Loucy (cell line): ENCODE measurements around the gene LMBR1.

Experiments
- H2AFZ ChIP-seq: fragments of 200-600 bp; sonication (generic); 2 replicates; pipeline ENCODE4 v1.6.0; 2016; ENCODE audit warnings: antibody characterized with exemption, mild to moderate bottlenecking, low read length, moderate library complexity
- H3F3A ChIP-seq: fragments of 200-600 bp; 2 replicates; pipeline ENCODE4 v1.6.0; 2016; ENCODE audit warnings: antibody characterized with exemption, low read depth, mild to moderate bottlenecking
- H3K27me3 ChIP-seq: fragments of 200-600 bp; sonication (generic); 2 replicates; pipeline ENCODE4 v1.6.1; 2014; ENCODE audit warnings: low read length, mild to moderate bottlenecking; ENCODE audit not compliant: insufficient read depth, poor library complexity, severe bottlenecking
- H3K36me3 ChIP-seq: fragments of 200-600 bp; sonication (generic); 2 replicates; pipeline ENCODE4 v1.6.1; 2016; ENCODE audit warnings: low read length; ENCODE audit not compliant: insufficient read depth
- H3K4me1 ChIP-seq: fragments of 200-600 bp; sonication (generic); 2 replicates; pipeline ENCODE4 v1.5.1; 2014; ENCODE audit warnings: low read length, mild to moderate bottlenecking; ENCODE audit not compliant: insufficient read depth, poor library complexity, severe bottlenecking
- H3K4me2 ChIP-seq: fragments of 200-600 bp; sonication (generic); 2 replicates; pipeline ENCODE4 v1.6.0; 2014; ENCODE audit warnings: antibody characterized with exemption, low read length, low read depth, mild to moderate bottlenecking; ENCODE audit not compliant: poor library complexity, severe bottlenecking
- H3K4me3 ChIP-seq: fragments of 200-600 bp; sonication (generic); 2 replicates; pipeline ENCODE4 v1.5.1; 2014; ENCODE audit warnings: low read length, mild to moderate bottlenecking, mixed read lengths; ENCODE audit not compliant: poor library complexity, severe bottlenecking
- H3K79me2 ChIP-seq: fragments of 200-600 bp; sonication (generic); 2 replicates; pipeline ENCODE4 v1.6.1; 2014; ENCODE audit warnings: low read length; ENCODE audit not compliant: insufficient read depth
- H3K9ac ChIP-seq: fragments of 200-600 bp; sonication (generic); 2 replicates; pipeline ENCODE4 v1.6.0; 2014; ENCODE audit warnings: mild to moderate bottlenecking, low read depth, low read length, moderate library complexity; ENCODE audit not compliant: poor library complexity, severe bottlenecking
- H3K9me2 ChIP-seq: fragments of 200-600 bp; sonication (generic); replicated peaks from 2 replicates; pipeline ENCODE4 v1.6.1; 2016; ENCODE audit warnings: low read depth, low read length, mixed read lengths
- H3K9me3 ChIP-seq: fragments of 200-600 bp; sonication (generic); 2 replicates; pipeline ENCODE4 v1.6.1; 2014; ENCODE audit warnings: mild to moderate bottlenecking, antibody characterized with exemption, low read length, low read depth; ENCODE audit not compliant: insufficient read depth
- H4K20me1 ChIP-seq: fragments of 200-600 bp; sonication (generic); 2 replicates; pipeline ENCODE4 v1.6.0; 2014; ENCODE audit warnings: antibody characterized with exemption, low read length, mild to moderate bottlenecking; ENCODE audit not compliant: insufficient read depth, poor library complexity, severe bottlenecking
- CTCF ChIP-seq: fragments of 200-600 bp; sonication (generic); conservative IDR thresholded peaks from 2 replicates; pipeline ENCODE4 v1.5.1; 2014; ENCODE audit warnings: mild to moderate bottlenecking, antibody characterized with exemption, low read length
- EZH2phosphoT487 ChIP-seq: fragments of 200-600 bp; IDR thresholded peaks from 2 replicates; pipeline ENCODE4 v1.6.1; 2018; ENCODE audit warnings: antibody characterized with exemption, mild to moderate bottlenecking, moderate library complexity, borderline replicate concordance

Gene LMBR1

DNA sequence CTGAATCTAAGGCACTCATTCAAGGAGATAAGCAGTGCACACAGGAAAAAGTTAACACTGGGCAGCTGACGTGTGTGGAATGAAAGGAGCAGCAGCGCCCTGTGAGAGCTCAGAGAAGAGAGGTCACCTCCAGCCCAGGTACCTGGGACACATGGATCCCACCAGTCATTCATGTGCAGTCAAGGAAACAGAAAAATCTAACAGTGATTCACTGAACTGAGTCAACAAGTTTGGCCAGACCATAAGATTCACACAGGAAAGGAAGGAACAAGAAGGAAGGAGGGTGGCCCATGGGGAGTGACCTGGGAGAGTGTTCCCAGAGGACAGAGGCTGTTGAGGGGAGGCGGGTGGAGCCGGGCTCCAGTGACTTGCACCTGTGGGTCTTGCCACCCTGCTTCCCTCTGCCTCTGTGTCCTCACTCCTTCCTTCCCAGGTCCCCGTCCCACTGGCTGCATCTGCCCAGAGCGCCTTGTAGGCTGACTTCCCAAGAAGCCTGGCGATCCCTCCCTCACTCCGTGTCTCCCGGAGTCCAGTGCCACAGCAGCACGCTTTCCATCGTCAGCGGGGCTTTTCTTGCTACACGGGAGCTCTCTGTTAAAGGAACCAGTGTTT is 224.7 kb downstream of the LMBR1 start:
- no peak for TF ChIP-seq CTCF
- TF ChIP-seq EZH2phosphoT487, result no peak
- H4K20me1 ChIP-seq, result no peaks in the 10 kb centered on the region
- H3K9me2 ChIP-seq, result no peaks in the 10 kb centered on the region
- H3K4me2 ChIP-seq, result no peak overlapping the region
- H3K79me2 ChIP-seq, result no peaks in the 10 kb centered on the region
- H3K9me3 ChIP-seq, result no peaks in the 10 kb centered on the region
- H3K36me3 ChIP-seq, result no peaks in the 10 kb centered on the region
- no peak overlapping the region for H2AFZ ChIP-seq
- H3K4me1 ChIP-seq, result no peaks in the 10 kb centered on the region
- no peak overlapping the region for H3K9ac ChIP-seq
- H3K4me3 ChIP-seq, result no peak overlapping the region
- H3F3A ChIP-seq, result no peaks in the 10 kb centered on the region
- no peaks in the 10 kb centered on the region for H3K27me3 ChIP-seq

GRCh38 chr7:156667110-156667426 is 225.9 kb downstream of the LMBR1 start:
- TF ChIP-seq EZH2phosphoT487, result no peak
- TF ChIP-seq CTCF, result no peak
- H2AFZ ChIP-seq, result no peak overlapping the region
- no peaks in the 10 kb centered on the region for H3F3A ChIP-seq
- no peaks in the 10 kb centered on the region for H4K20me1 ChIP-seq
- no peaks in the 10 kb centered on the region for H3K9me2 ChIP-seq
- H3K9me3 ChIP-seq, result no peaks in the 10 kb centered on the region
- H3K27me3 ChIP-seq, result no peaks in the 10 kb centered on the region
- H3K4me2 ChIP-seq, result no peak overlapping the region
- no peaks in the 10 kb centered on the region for H3K36me3 ChIP-seq
- no peaks in the 10 kb centered on the region for H3K4me1 ChIP-seq
- no peak overlapping the region for H3K4me3 ChIP-seq
- H3K79me2 ChIP-seq, result no peaks in the 10 kb centered on the region
- no peak overlapping the region for H3K9ac ChIP-seq

GRCh38 chr7:156666368-156667109 is 226.4 kb downstream of the LMBR1 start:
- no peak overlapping the region for H3K9ac ChIP-seq
- H3K9me3 ChIP-seq, result no peaks in the 10 kb centered on the region
- H3K4me3 ChIP-seq, result no peak overlapping the region
- no peak overlapping the region for H2AFZ ChIP-seq
- H3K4me2 ChIP-seq, result no peak overlapping the region
- no peaks in the 10 kb centered on the region for H3K36me3 ChIP-seq
- H4K20me1 ChIP-seq, result no peaks in the 10 kb centered on the region
- no peaks in the 10 kb centered on the region for H3K4me1 ChIP-seq
- H3K79me2 ChIP-seq, result no peaks in the 10 kb centered on the region
- H3K27me3 ChIP-seq, result no peaks in the 10 kb centered on the region
- no peaks in the 10 kb centered on the region for H3K9me2 ChIP-seq
- H3F3A ChIP-seq, result no peaks in the 10 kb centered on the region
- no peak for TF ChIP-seq EZH2phosphoT487
- no peak for TF ChIP-seq CTCF
